Measurements from ENCODE around the gene NCBP2L. TPM values are rescaled to one million over a fixed set of nuclear protein-coding genes. Genes with fewer than 3 reads are reported as not detected.

The NCBP2L gene
- total RNA-seq, 1 donor from 2014 or later = not detected

DNA sequence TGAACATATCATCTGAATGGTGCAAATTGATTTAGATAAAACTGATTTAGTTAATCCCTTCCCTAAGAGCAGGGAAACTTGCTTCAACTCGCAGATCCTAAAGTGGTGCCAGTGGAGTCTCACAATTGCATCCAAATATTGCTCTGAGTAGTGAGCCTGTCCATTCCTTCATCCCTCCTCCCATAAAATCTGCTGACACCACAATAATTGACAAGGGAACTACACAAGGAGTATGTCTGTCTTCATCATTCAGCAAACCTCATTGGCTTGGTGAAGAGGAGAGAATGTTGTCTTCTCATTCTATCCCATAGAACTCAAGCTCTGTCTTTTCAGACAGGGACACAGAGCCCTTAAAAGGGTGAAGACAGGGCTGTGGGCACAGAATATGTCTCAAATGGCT lies 52.3 kb downstream of the NCBP2L start:
- no peak for DNase-seq (ENCODE audit: low read depth)

DNA sequence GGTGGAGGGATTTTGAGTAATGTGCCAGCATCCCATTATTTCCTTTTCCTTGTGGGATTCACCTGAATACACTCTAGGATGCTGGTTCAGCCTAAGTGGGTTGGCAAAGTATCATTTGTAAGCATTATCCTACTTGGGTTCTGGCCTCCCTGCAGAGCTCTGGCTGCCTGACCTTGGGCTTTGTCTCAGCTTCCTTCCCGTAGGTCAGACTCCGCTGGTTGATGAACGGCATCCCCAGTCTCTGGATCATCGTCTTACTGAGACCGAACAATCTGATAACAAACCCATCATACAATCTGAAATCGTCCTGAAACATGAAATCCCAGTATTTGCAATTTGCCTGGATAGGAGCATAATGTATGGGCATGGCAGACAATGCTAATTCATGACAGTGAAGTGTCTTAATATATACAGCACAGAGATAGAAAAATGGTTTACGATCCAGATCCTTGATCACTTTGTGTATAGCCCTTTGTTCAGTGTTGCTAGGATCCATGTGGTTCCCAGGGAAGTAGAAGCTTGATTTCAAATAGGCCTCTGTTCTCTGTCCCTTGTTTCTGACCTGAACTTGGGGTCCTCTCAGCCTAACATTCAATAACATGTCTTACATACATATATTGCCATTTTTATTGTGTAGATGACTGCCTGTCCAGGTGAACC lies 53.7 kb downstream of the NCBP2L start:
- no peaks in the 10 kb centered on the region for H3K36me3 ChIP-seq (ENCODE audit: control insufficient read depth, insufficient read depth, low read length)
- no peaks in the 10 kb centered on the region for H3K27me3 ChIP-seq (ENCODE audit: control insufficient read depth, insufficient read depth, low read length)
- H3K4me3 ChIP-seq (ENCODE audit: low read depth, low read length) = no peak overlapping the region
- TF ChIP-seq, protein P1, sequence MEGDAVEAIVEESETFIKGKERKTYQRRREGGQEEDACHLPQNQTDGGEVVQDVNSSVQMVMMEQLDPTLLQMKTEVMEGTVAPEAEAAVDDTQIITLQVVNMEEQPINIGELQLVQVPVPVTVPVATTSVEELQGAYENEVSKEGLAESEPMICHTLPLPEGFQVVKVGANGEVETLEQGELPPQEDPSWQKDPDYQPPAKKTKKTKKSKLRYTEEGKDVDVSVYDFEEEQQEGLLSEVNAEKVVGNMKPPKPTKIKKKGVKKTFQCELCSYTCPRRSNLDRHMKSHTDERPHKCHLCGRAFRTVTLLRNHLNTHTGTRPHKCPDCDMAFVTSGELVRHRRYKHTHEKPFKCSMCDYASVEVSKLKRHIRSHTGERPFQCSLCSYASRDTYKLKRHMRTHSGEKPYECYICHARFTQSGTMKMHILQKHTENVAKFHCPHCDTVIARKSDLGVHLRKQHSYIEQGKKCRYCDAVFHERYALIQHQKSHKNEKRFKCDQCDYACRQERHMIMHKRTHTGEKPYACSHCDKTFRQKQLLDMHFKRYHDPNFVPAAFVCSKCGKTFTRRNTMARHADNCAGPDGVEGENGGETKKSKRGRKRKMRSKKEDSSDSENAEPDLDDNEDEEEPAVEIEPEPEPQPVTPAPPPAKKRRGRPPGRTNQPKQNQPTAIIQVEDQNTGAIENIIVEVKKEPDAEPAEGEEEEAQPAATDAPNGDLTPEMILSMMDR (IDR thresholded peaks at IDR 0.05; ENCODE audit: insufficient read depth, low read length, severe bottlenecking) = no peak
- FAIRE-seq (no peak), DNase-seq (ENCODE audit: low read depth) (no peak)

More for the DNA sequence above, 52.3 kb downstream of the NCBP2L start:
- FAIRE-seq = peak; percentile 62
- Histone ChIP-seq H3K36me3 (ENCODE audit: control insufficient read depth, insufficient read depth, low read length) (no peaks in the 10 kb centered on the region), H3K27me3 (ENCODE audit: control insufficient read depth, insufficient read depth, low read length) (no peaks in the 10 kb centered on the region), H3K4me3 (ENCODE audit: low read depth, low read length) (no peak overlapping the region)
- TF ChIP-seq, protein P1 (IDR thresholded peaks at IDR 0.05; ENCODE audit: insufficient read depth, low read length, severe bottlenecking) = no peak

- H3K36me3 ChIP-seq (ENCODE audit: control insufficient read depth, insufficient read depth, low read length) = no peaks in the 10 kb centered on the region
- no peak for FAIRE-seq
- H3K27me3 ChIP-seq (ENCODE audit: control insufficient read depth, insufficient read depth, low read length) = no peaks in the 10 kb centered on the region
- TF ChIP-seq, protein P1 (IDR thresholded peaks at IDR 0.05; ENCODE audit: insufficient read depth, low read length, severe bottlenecking) = no peak
- DNase-seq (ENCODE audit: low read depth) = peak; percentile 37
- no peak overlapping the region for H3K4me3 ChIP-seq (ENCODE audit: low read depth, low read length)
Observed at GRCh38 chrX:107834275-107835201, 57.0 kb downstream of the NCBP2L start.

GRCh38 chrX:107836958-107837357 lies 59.4 kb downstream of the NCBP2L start:
- DNase-seq (ENCODE audit: low read depth) = no peak
- Histone ChIP-seq H3K27me3 (ENCODE audit: control insufficient read depth, insufficient read depth, low read length) (no peaks in the 10 kb centered on the region), H3K4me3 (ENCODE audit: low read depth, low read length) (no peak overlapping the region), H3K36me3 (ENCODE audit: control insufficient read depth, insufficient read depth, low read length) (peaks cover 2% of the 10 kb centered on the region)
- TF ChIP-seq, protein P1 (IDR thresholded peaks at IDR 0.05; ENCODE audit: insufficient read depth, low read length, severe bottlenecking) = no peak
- FAIRE-seq = no peak

DNA sequence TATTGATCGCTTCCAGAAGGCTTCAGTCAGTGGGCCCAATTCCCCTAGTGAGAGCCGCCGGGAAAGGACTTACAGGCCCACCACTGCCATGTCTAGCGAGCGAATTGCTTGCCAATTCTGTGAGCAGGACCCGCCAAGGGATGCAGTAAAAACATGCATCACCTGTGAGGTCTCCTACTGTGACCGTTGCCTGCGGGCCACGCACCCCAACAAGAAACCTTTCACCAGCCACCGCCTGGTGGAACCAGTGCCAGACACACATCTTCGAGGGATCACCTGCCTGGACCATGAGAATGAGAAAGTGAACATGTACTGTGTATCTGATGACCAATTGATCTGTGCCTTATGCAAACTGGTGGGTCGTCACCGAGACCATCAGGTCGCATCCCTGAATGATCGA lies 63.4 kb downstream of the NCBP2L start:
- no peak overlapping the region for H3K4me3 ChIP-seq (ENCODE audit: low read depth, low read length)
- H3K36me3 ChIP-seq (ENCODE audit: control insufficient read depth, insufficient read depth, low read length) = peaks cover 2% of the 10 kb centered on the region
- FAIRE-seq (no peak), DNase-seq (ENCODE audit: low read depth) (no peak)
- H3K27me3 ChIP-seq (ENCODE audit: control insufficient read depth, insufficient read depth, low read length) = no peaks in the 10 kb centered on the region
- TF ChIP-seq, protein P1 (IDR thresholded peaks at IDR 0.05; ENCODE audit: insufficient read depth, low read length, severe bottlenecking) = no peak
